Stimulated activated CD4-positive, alpha-beta T cell treated with anti-CD3 and anti-CD28 coated beads, Interleukin-1b, Interleukin-23, amount 100 ng/mL, for 24 hours (primary cell): ENCODE measurements around the gene MRGPRD.

Source experiments
- DNase-seq, 4 experiments: peaks; one replicate each; pipeline ENCODE4 v3.0.0-alpha.2; 2020; ENCODE audit warnings: low read depth in 4 of 4, low spot score in 1 of 4

MRGPRD gene

GRCh38 chr11:68948935-68949334 lies 31.9 kb downstream of the MRGPRD start:
- DNase-seq, result no peak

GRCh38 chr11:68948496-68948895 lies 32.3 kb downstream of the MRGPRD start:
- DNase-seq, result no peak

- DNase-seq, result no peak
Observed at GRCh38 chr11:68947151-68947550, 33.6 kb downstream of the MRGPRD start.

GRCh38 chr11:68946416-68947090 lies 34.2 kb downstream of the MRGPRD start:
- DNase-seq, result no peak

GRCh38 chr11:68942751-68943271 lies 38.0 kb downstream of the MRGPRD start:
- no peak for DNase-seq

- DNase-seq, result no peak
Observed at GRCh38 chr11:68942095-68942620, 38.6 kb downstream of the MRGPRD start.

GRCh38 chr11:68941324-68942094 lies 39.3 kb downstream of the MRGPRD start:
- DNase-seq, result no peak

GRCh38 chr11:68940651-68941323 lies 40.0 kb downstream of the MRGPRD start:
- no peak for DNase-seq

GRCh38 chr11:68939583-68940555 lies 40.9 kb downstream of the MRGPRD start:
- no peak for DNase-seq

- no peak for DNase-seq
Observed at GRCh38 chr11:68938816-68939582, 41.8 kb downstream of the MRGPRD start.

GRCh38 chr11:68938088-68938487 lies 42.7 kb downstream of the MRGPRD start:
- no peak for DNase-seq

- no peak for DNase-seq
Observed at GRCh38 chr11:68936676-68937620, 43.8 kb downstream of the MRGPRD start.

- no peak for DNase-seq
Observed at GRCh38 chr11:68936358-68936636, 44.5 kb downstream of the MRGPRD start.

GRCh38 chr11:68935516-68936357 lies 45.0 kb downstream of the MRGPRD start:
- no peak for DNase-seq

GRCh38 chr11:68935066-68935465 lies 45.7 kb downstream of the MRGPRD start:
- DNase-seq, result no peak

- no peak for DNase-seq
Observed at GRCh38 chr11:68934666-68935065, 46.1 kb downstream of the MRGPRD start.

- DNase-seq, result no peak
Observed at GRCh38 chr11:68934321-68934645, 46.5 kb downstream of the MRGPRD start.
